Astrocyte (in vitro differentiated cells and primary cell): ENCODE results near the gene CRX. TPM values are rescaled to one million over a fixed set of nuclear protein-coding genes. Genes with fewer than 3 reads are reported as not detected.

Experiments used
- DNase-seq: peaks from one replicate; pipeline ENCODE4 v3.0.0-alpha.2; 2010; ENCODE audit warnings: low read depth
- FAIRE-seq: peaks from 2 replicates; lab custom pipeline; 2011; peaks lifted over from hg19 to GRCh38; lab: Jason Lieb, UNC
- H2AFZ ChIP-seq: 2 replicates; pipeline ENCODE4 v1.6.0; 2012; ENCODE audit warnings: low read depth, low read length, inconsistent platforms
- H3K27ac ChIP-seq: 2 replicates; pipeline ENCODE4 v1.5.1; 2011; ENCODE audit warnings: low read depth, low read length, inconsistent platforms
- H3K27me3 ChIP-seq: 2 replicates; pipeline ENCODE4 v1.6.0; 2011; ENCODE audit warnings: low read length, inconsistent platforms; ENCODE audit not compliant: insufficient read depth
- H3K36me3 ChIP-seq: 2 replicates; pipeline ENCODE4 v1.5.1; 2011; ENCODE audit warnings: low read length, inconsistent platforms; ENCODE audit not compliant: insufficient read depth
- H3K4me1 ChIP-seq: 2 replicates; pipeline ENCODE4 v1.5.1; 2011; ENCODE audit warnings: low read length, inconsistent platforms; ENCODE audit not compliant: insufficient read depth
- H3K4me2 ChIP-seq: 2 replicates; pipeline ENCODE4 v1.6.0; 2012; ENCODE audit warnings: low read length, inconsistent platforms
- H3K4me3 ChIP-seq: 2 replicates; pipeline ENCODE4 v1.5.1; 2011; ENCODE audit warnings: low read depth, mild to moderate bottlenecking, low read length, inconsistent platforms; ENCODE audit not compliant: insufficient read depth
- H3K79me2 ChIP-seq: 2 replicates; pipeline ENCODE4 v1.6.0; 2012; ENCODE audit warnings: mild to moderate bottlenecking, low read length, inconsistent platforms; ENCODE audit not compliant: insufficient read depth
- H3K9ac ChIP-seq: 2 replicates; pipeline ENCODE4 v1.6.0; 2012; ENCODE audit warnings: mild to moderate bottlenecking, low read length, inconsistent platforms
- H3K9me3 ChIP-seq: 2 replicates; pipeline ENCODE4 v1.5.1; 2012; ENCODE audit warnings: low read depth, mild to moderate bottlenecking, low read length, inconsistent platforms; ENCODE audit not compliant: insufficient read depth
- H4K20me1 ChIP-seq: 2 replicates; pipeline ENCODE4 v1.6.0; 2012; ENCODE audit warnings: low read length, inconsistent platforms; ENCODE audit not compliant: insufficient read depth
- H3K27ac Mint-ChIP-seq: one replicate; pipeline ENCODE4 v1.8.0; 2021; ENCODE audit warnings: mild to moderate bottlenecking, mixed read lengths; ENCODE audit not compliant: unreplicated experiment
- H3K27me3 Mint-ChIP-seq: one replicate; pipeline ENCODE4 v1.8.0; 2021; ENCODE audit warnings: low read depth, mixed read lengths; ENCODE audit not compliant: unreplicated experiment
- H3K36me3 Mint-ChIP-seq: one replicate; pipeline ENCODE4 v1.8.0; 2021; ENCODE audit warnings: low read depth, mixed read lengths; ENCODE audit not compliant: unreplicated experiment
- H3K4me1 Mint-ChIP-seq: one replicate; pipeline ENCODE4 v1.8.0; 2021; ENCODE audit warnings: low read depth, mixed read lengths; ENCODE audit not compliant: unreplicated experiment
- H3K4me3 Mint-ChIP-seq: one replicate; pipeline ENCODE4 v1.8.0; 2021; ENCODE audit warnings: mild to moderate bottlenecking, moderate library complexity, mixed read lengths; ENCODE audit not compliant: unreplicated experiment
- H3K9me3 Mint-ChIP-seq: one replicate; pipeline ENCODE4 v1.8.0; 2021; ENCODE audit warnings: mild to moderate bottlenecking, mixed read lengths; ENCODE audit not compliant: unreplicated experiment
- CTCF ChIP-seq: IDR thresholded peaks from 2 replicates; pipeline ENCODE4 v1.5.1; 2011; ENCODE audit warnings: low read depth, mild to moderate bottlenecking, inconsistent platforms, low read length, moderate library complexity; ENCODE audit not compliant: insufficient read depth
- EZH2 ChIP-seq: IDR thresholded peaks from 2 replicates; pipeline ENCODE4 v1.6.1; 2012; ENCODE audit warnings: mild to moderate bottlenecking, low read length, inconsistent platforms; ENCODE audit not compliant: insufficient read depth
- total RNA-seq: library from RNA; stranded (reverse); gene quantifications from 2 replicates; pipeline ENCODE4 v1.2.1, GENCODE V29; 2021

CRX gene
- total RNA-seq, 1 donor from 2014 or later, result not detected

- no peak overlapping the region for H2AFZ ChIP-seq
- peaks cover 12% of the 10 kb centered on the region for H3K4me1 Mint-ChIP-seq
- H3K36me3 ChIP-seq, result peaks cover 11% of the 10 kb centered on the region
- peaks cover 51% of the 10 kb centered on the region for H4K20me1 ChIP-seq
- H3K27me3 Mint-ChIP-seq, result no peaks in the 10 kb centered on the region
- H3K9me3 Mint-ChIP-seq, result no peaks in the 10 kb centered on the region
- peak overlapping the region; percentile 98 for H3K9ac ChIP-seq
- H3K27me3 ChIP-seq, result no peaks in the 10 kb centered on the region
- H3K4me3 Mint-ChIP-seq, result peak overlapping the region; percentile 96
- peaks cover 14% of the 10 kb centered on the region for H3K4me1 ChIP-seq
- peak overlapping the region; percentile 88 for H3K4me2 ChIP-seq
- peak overlapping the region; percentile 80 for H3K4me3 ChIP-seq
- peak overlapping the region; percentile 81 for H3K27ac Mint-ChIP-seq
- H3K36me3 Mint-ChIP-seq, result peaks cover 27% of the 10 kb centered on the region
- no peak overlapping the region for H3K27ac ChIP-seq
- H3K79me2 ChIP-seq, result peaks cover 40% of the 10 kb centered on the region
- TF ChIP-seq CTCF, result no peak
- TF ChIP-seq EZH2, result no peak
- DNase-seq, result no peak
- H3K9me3 ChIP-seq, result no peaks in the 10 kb centered on the region
- no peak for FAIRE-seq
Measured at GRCh38 chr19:47779524-47780214, 42.1 kb upstream of the CRX start.

- no peak for TF ChIP-seq EZH2
- no peak for TF ChIP-seq CTCF
- peaks cover 12% of the 10 kb centered on the region for H3K4me1 Mint-ChIP-seq
- no peak overlapping the region for H3K27ac Mint-ChIP-seq
Measured at GRCh38 chr19:47780215-47780551, 41.6 kb upstream of the CRX start.

More at GRCh38 chr19:47780215-47780551, 41.6 kb upstream of the CRX start:
- peaks cover 40% of the 10 kb centered on the region for H3K79me2 ChIP-seq
- peak overlapping the region; percentile 88 for H3K4me2 ChIP-seq
- peak overlapping the region; percentile 20 for H3K9ac ChIP-seq
- FAIRE-seq (no peak), DNase-seq (no peak)
- peaks cover 52% of the 10 kb centered on the region for H4K20me1 ChIP-seq
- no peak overlapping the region for H2AFZ ChIP-seq
- H3K27ac ChIP-seq, result no peak overlapping the region
- H3K4me3 ChIP-seq, result peak overlapping the region; percentile 42
- Mint-ChIP-seq H3K27me3 (no peaks in the 10 kb centered on the region), H3K36me3 (peaks cover 28% of the 10 kb centered on the region), H3K9me3 (no peaks in the 10 kb centered on the region), H3K4me3 (peak overlapping the region; percentile 96)
- peaks cover 12% of the 10 kb centered on the region for H3K36me3 ChIP-seq
- H3K9me3 ChIP-seq, result no peaks in the 10 kb centered on the region
- H3K27me3 ChIP-seq, result no peaks in the 10 kb centered on the region
- H3K4me1 ChIP-seq, result peaks cover 14% of the 10 kb centered on the region
